CD1c-positive myeloid dendritic cell (primary cell): ENCODE results near the gene CAST.
"Not testable (repeated sequence)": the region's sequence is repeated elsewhere in the genome, so short reads cannot be mapped to it uniquely, and the experiment has no call there.

Experiments used
- DNase-seq: peaks from one replicate; pipeline ENCODE4 v3.0.0-alpha.2; 2016; ENCODE audit errors: extremely low spot score

CAST gene

DNA sequence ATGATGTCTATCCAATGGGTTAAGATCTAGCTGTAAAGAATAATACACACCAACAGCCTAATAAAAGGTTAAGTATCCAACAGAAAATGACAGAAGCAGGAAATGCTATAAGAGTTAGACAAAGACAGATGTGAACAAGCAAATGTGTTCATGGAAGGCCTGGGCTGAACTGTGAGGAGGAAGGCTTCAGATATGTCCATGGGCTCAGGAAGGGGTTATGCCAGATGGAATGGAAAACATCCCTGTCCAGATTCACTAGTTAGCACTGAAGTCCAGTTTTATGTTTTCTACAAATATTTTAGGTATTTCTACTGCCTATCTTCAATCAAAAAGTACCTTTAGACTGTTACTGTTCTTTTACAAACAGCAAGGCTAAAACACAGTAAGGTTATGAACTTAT lies 118.5 kb downstream of the CAST start:
- DNase-seq: no peak

- DNase-seq: no peak
These were observed 119.1 kb downstream of the CAST start for GRCh38 chr5:96781031-96781971.

GRCh38 chr5:96783326-96783725 lies 121.2 kb downstream of the CAST start:
- DNase-seq: no peak

GRCh38 chr5:96785326-96786109 lies 123.3 kb downstream of the CAST start:
- DNase-seq: no peak

DNA sequence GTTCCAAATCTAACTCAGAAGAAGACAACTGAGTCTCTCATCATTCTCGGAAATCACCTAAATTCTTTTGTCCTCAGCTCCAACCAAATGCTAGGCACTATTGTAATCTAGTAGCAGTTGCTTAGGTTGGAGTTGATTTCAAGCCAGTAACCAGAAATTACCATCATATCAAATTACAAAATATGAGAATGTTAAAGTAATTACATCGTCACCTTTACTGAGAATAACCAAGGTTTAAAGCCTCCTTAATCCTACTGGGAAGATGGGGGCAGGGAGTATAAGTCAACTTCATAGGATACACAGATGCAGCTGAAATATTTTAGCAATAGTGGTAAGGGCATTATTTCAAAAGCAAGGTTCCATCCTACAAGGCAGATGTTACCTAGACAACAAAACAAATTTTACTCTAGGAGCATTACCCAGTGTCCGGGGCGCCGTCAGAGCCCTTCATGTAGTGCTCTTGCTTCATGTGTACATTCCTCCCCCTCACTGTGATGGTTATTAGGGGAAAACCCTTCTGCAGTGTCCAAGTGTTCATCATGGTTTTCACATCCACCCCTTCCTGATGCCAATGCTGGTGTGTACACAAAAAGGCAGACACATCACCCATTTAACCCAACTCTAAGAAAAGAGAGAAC lies 126.1 kb downstream of the CAST start:
- DNase-seq: peak; percentile 13

DNA sequence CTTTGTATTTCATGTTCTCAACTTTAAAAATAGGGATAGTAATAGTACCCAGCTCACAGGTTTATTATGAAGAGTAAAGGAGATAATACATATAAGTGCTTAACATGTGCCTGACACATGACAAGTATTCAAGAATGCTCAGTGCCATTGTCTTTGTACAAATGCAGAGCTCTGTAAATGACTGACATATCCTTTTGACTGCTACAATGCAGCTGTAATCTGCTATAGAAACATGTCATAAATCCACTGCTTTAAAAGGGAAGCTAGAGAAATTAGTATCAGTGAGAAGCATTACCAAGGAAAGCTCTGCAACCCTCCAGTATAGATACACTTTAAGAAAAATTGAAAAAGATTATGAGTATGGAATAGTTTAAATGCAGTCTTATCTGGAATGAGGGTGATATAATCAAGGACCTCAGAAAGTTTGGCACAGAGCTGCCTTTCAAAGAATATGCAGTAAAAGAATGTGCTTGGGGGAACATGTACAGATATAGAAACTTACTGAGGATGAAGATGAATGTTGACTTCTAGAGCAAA lies 127.7 kb downstream of the CAST start:
- DNase-seq: no peak

DNA sequence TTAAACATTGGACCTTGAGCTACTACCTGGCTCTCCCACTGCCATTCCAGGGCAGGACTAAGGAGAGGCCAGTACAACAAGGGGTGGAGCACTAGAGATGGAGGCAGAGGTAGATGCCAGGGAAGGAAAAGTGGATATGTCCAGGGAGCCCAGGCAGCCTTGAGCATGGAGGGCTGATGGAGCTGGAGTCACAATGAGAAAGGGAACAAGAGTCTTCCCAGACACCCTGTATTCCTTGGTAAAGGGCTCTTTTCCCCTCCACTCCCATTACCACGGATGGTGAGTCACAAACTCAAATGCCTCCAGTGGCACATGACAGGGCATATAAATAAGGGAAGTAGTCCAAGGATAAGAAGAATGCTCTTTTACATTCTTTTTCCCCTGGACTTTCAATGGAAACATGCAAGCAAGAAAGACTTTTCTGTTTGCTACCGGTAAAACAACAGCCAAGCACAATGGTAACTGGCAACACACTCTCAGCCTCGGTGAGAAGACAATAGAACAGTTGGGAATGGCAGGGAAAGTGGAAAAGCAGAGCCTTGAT lies 128.9 kb downstream of the CAST start:
- peak; percentile 60 for DNase-seq

- no peak for DNase-seq
These were observed 132.6 kb downstream of the CAST start for GRCh38 chr5:96794757-96795156.

GRCh38 chr5:96795626-96796025 lies 133.4 kb downstream of the CAST start:
- DNase-seq: no peak

GRCh38 chr5:96796434-96796833 lies 134.3 kb downstream of the CAST start:
- no peak for DNase-seq

- DNase-seq: not testable (repeated sequence)
These were observed 139.5 kb downstream of the CAST start for GRCh38 chr5:96801718-96802117.

- DNase-seq: peak; percentile 50
These were observed 145.0 kb downstream of the CAST start for GRCh38 chr5:96807075-96807654.

GRCh38 chr5:96808541-96808828 lies 146.3 kb downstream of the CAST start:
- DNase-seq: no peak

DNA sequence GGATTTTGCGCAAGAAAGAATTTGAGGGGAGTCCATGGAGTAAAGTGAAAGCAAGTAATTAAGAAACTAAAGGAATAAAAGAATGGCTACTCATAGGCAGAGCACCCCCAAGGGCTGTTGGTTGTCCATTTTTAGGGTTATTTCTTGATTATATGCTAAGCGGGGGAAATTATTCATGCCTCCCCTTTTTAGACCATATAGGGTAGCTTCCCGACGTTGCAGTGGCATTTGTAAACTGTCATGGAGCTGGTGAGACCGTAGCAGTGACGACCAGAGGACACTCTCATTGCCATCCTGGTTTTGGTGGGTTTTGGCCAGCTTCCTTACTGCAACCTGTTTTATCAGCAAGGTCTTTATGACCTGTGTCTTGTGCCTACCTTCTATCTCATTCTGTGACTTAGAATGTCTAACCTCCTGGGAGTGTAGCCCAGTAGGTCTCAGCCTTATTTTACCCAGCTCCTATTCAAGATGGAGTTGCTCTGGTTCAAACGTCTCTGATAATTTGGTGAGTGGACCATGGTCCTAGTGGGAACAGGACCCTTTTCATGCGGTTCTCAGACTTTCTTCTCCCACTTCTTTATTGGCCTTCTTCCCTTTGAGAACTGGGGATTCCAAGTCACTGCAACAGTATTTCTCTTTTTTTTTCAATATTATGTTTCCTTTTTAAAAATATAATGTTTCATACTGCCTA lies 146.8 kb downstream of the CAST start:
- DNase-seq: no peak

GRCh38 chr5:96809921-96810320 lies 147.7 kb downstream of the CAST start:
- DNase-seq: peak; percentile 57

- no peak for DNase-seq
These were observed 150.7 kb downstream of the CAST start for GRCh38 chr5:96812851-96813250.

- no peak for DNase-seq
These were observed 151.9 kb downstream of the CAST start for GRCh38 chr5:96814041-96814440.

DNA sequence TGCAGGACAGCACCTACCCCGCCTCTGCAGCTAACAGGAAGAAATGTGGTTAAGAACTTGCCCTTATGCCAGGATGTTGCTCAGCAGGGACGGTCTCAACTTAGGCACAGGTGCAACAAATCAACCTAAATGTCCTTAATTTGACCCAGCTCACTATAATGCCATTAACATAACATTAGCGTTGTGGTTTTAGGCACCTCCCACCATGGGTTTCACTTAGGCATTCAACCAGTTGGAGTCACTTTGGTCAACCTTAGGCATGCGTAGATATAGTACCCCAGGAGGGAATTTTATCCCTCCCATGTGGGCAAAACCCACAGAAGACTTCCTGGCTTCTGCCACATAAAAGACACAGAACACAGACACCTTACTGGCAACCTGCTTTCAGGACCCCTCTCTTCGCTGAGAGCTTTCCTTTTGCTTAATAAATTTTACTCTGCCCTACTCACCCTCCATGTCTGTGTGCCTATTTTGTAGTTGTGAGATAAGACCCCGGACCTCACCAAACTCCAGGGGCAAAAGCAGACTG lies 154.3 kb downstream of the CAST start:
- no peak for DNase-seq

- DNase-seq: no peak
These were observed 154.8 kb downstream of the CAST start for GRCh38 chr5:96816991-96817390.

DNA sequence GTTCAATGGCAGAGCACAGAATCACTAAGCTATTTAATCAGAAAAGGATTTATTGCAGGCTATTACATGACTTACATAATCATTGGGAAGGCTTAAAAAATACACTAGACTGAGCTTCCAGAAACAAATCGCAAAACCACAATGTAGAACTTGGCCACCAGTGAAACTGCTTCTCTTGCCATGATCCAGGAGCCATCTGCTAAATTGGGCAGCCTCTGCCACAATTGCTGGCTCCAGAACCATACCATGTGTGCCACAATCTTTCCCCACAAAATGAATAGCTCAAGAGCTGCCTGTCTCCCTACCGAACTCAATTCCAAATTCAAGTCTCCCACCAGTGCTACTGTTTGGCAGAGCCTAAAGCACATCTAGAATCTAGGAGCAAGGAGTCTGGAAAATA lies 155.3 kb downstream of the CAST start:
- no peak for DNase-seq
